Activated T-cell treated with anti-CD3 and anti-CD28 coated beads for 48 hours (primary cell): ENCODE measurements around the gene ZNF316.
"Not testable (repeated sequence)": the region's sequence is repeated elsewhere in the genome, so short reads cannot be mapped to it uniquely, and the experiment has no call there.

ENCODE experiments used
- DNase-seq: peaks from one replicate; pipeline ENCODE4 v3.0.0-alpha.2; 2020; ENCODE audit warnings: low read depth

Gene ZNF316

GRCh38 chr7:6647080-6647479 is 10.0 kb downstream of the ZNF316 start:
- DNase-seq = no peak

- DNase-seq = no peak
These were observed 10.4 kb downstream of the ZNF316 start for GRCh38 chr7:6647541-6647940.

GRCh38 chr7:6648066-6648814 is 11.1 kb downstream of the ZNF316 start:
- no peak for DNase-seq

GRCh38 chr7:6648815-6649104 is 11.6 kb downstream of the ZNF316 start:
- DNase-seq = no peak

GRCh38 chr7:6649241-6649961 is 12.3 kb downstream of the ZNF316 start:
- DNase-seq = no peak

- no peak for DNase-seq
These were observed 13.0 kb downstream of the ZNF316 start for GRCh38 chr7:6650086-6650485.

- no peak for DNase-seq
These were observed 13.4 kb downstream of the ZNF316 start for GRCh38 chr7:6650521-6651011.

- no peak for DNase-seq
These were observed 14.8 kb downstream of the ZNF316 start for GRCh38 chr7:6651851-6652445.

- DNase-seq = no peak
These were observed 15.4 kb downstream of the ZNF316 start for GRCh38 chr7:6652446-6653011.

- DNase-seq = no peak
These were observed 16.2 kb downstream of the ZNF316 start for GRCh38 chr7:6653071-6654003.

GRCh38 chr7:6654113-6654841 is 17.2 kb downstream of the ZNF316 start:
- DNase-seq = no peak

GRCh38 chr7:6654842-6655610 is 17.9 kb downstream of the ZNF316 start:
- no peak for DNase-seq

- no peak for DNase-seq
These were observed 18.7 kb downstream of the ZNF316 start for GRCh38 chr7:6655636-6656385.

- no peak for DNase-seq
These were observed 19.3 kb downstream of the ZNF316 start for GRCh38 chr7:6656413-6656812.

- no peak for DNase-seq
These were observed 21.7 kb downstream of the ZNF316 start for GRCh38 chr7:6658618-6659345.

- not testable (repeated sequence) for DNase-seq
These were observed 33.7 kb downstream of the ZNF316 start for GRCh38 chr7:6670851-6671250.

GRCh38 chr7:6675807-6676405 is 38.8 kb downstream of the ZNF316 start:
- no peak for DNase-seq

- DNase-seq = no peak
These were observed 43.0 kb downstream of the ZNF316 start for GRCh38 chr7:6680146-6680545.
